Medulla oblongata (tissue), 1 donor: ENCODE measurements around the gene KCNQ2.

Source experiments
- DNase-seq: peaks from one replicate; pipeline ENCODE4 v3.0.0-alpha.2; 2015; ENCODE audit errors: extremely low spot score

The KCNQ2 gene

GRCh38 chr20:63471002-63471716 lies 1.3 kb downstream of the KCNQ2 start:
- DNase-seq, result no peak

- DNase-seq, result no peak
Measured at GRCh38 chr20:63470410-63470809, 2.0 kb downstream of the KCNQ2 start.

GRCh38 chr20:63469713-63470101 lies 2.7 kb downstream of the KCNQ2 start:
- DNase-seq, result no peak

- no peak for DNase-seq
Measured at GRCh38 chr20:63469019-63469712, 3.3 kb downstream of the KCNQ2 start.

GRCh38 chr20:63468421-63468820 lies 4.0 kb downstream of the KCNQ2 start:
- no peak for DNase-seq

GRCh38 chr20:63467294-63468083 lies 5.0 kb downstream of the KCNQ2 start:
- no peak for DNase-seq

GRCh38 chr20:63466861-63467260 lies 5.6 kb downstream of the KCNQ2 start:
- DNase-seq, result no peak

- DNase-seq, result no peak
Measured at GRCh38 chr20:63466250-63466825, 6.1 kb downstream of the KCNQ2 start.

GRCh38 chr20:63465380-63466249 lies 6.8 kb downstream of the KCNQ2 start:
- DNase-seq, result no peak

GRCh38 chr20:63464289-63464635 lies 8.2 kb downstream of the KCNQ2 start:
- no peak for DNase-seq

GRCh38 chr20:63463400-63464288 lies 8.8 kb downstream of the KCNQ2 start:
- no peak for DNase-seq

- DNase-seq, result no peak
Measured at GRCh38 chr20:63462244-63462643, 10.2 kb downstream of the KCNQ2 start.

- DNase-seq, result no peak
Measured at GRCh38 chr20:63461104-63461763, 11.2 kb downstream of the KCNQ2 start.

GRCh38 chr20:63459070-63459380 lies 13.4 kb downstream of the KCNQ2 start:
- no peak for DNase-seq

- no peak for DNase-seq
Measured at GRCh38 chr20:63458170-63459069, 14.0 kb downstream of the KCNQ2 start.

GRCh38 chr20:63457737-63458136 lies 14.7 kb downstream of the KCNQ2 start:
- DNase-seq, result no peak

GRCh38 chr20:63456429-63457284 lies 15.8 kb downstream of the KCNQ2 start:
- no peak for DNase-seq

- no peak for DNase-seq
Measured at GRCh38 chr20:63455568-63455859, 16.9 kb downstream of the KCNQ2 start.
